HG03520 (cell line): Measurements from ENCODE around the gene CCDC124.

Experiments used
- ATAC-seq: cut with Tn5 transposase; IDR thresholded peaks from one replicate; pipeline ENCODE4 v1.9.1; 2021; ENCODE audit warnings: mild to moderate bottlenecking, moderate library complexity; ENCODE audit not compliant: unreplicated experiment

The CCDC124 gene

GRCh38 chr19:17933414-17934129 lies 757 bp downstream of the CCDC124 start:
- ATAC-seq, result no peak

GRCh38 chr19:17936379-17936778 lies 3.6 kb downstream of the CCDC124 start:
- ATAC-seq, result no peak

GRCh38 chr19:17937371-17937900 lies 4.6 kb downstream of the CCDC124 start:
- ATAC-seq, result no peak

DNA sequence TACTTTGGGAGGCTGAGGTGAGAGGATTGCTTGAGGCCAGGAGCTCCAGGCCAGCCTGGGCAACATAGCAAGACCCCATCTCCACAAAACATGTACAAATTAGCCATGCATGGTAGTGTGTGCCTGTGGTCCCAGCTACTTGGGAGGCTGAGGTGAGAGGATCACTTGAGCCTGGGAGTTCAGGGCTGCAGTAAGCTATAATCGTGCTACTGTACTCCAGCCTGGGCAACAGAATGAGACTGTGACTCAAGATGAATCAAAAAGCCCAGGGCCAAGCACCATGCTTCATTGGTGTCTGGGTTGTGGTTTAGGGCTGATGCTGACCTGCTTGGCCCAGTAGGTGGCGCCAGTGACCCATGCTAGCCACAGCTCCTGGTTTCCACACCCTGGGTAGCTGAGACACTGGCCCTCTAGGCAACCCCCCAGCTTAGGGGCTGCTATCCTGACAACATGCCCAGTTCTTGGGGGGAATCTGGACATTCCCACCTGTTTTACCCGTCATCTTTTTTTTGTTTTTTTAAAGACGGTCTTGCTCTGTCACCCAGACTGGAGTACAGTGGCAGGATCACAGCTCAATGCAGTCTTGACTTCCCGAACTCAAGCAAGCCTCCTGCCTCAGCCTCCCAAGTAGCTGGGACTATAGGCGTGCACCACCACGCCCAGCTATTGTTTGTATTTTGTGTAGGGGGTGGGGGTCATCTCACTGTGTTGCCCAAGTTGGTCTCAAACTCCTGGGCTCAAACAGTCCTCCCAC lies 5.5 kb downstream of the CCDC124 start:
- ATAC-seq, result no peak

DNA sequence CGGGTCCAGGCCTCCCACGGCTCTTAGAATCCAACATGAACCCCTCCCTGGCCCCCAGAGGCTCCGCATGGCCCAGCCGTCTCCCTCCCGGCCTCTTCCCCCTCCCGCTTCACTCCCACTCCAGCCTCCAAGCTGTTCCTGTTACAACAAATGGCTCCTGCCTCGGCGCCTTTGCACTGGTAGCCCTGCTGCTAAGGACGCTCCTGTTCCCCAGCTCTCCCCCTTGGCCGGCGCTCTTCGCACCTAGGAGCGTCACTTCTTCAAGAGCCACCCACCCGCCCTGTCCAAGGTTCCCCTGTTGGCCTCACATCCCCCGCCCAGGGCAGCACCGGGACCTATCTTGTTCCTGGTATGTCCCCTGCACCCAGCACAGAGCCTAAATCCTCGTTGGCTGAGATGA lies 9.4 kb downstream of the CCDC124 start:
- no peak for ATAC-seq

DNA sequence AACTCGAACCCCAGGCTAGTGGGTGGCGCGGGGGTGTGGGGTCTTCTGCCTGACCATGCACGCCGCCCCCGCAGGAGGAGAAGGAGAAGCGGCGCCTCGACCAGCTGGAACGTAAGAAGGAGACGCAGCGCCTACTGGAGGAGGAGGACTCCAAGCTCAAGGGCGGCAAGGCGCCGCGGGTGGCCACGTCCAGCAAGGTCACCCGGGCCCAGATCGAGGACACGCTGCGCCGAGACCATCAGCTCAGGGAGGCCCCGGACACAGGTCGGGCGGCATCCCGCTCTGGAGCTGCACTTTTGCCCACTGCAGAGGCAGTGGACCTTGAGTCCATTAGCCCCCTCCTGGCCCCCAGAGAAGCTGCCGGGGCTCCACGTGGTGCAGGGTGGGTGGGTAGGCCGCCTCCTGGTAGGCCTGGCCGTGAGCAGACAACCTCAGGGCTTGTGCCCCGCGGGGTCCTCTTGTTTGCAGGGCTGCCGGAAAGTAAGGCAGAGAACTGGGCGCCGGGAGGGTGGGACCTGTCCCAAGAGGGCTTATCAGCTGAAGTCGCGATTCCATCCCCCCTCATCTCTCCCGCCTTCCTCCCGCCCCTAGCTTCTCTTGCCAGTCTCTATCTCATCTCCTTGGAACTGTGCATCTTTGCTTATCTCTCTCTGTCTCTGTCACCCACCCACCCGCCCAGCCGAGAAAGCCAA lies 9.9 kb downstream of the CCDC124 start:
- no peak for ATAC-seq

DNA sequence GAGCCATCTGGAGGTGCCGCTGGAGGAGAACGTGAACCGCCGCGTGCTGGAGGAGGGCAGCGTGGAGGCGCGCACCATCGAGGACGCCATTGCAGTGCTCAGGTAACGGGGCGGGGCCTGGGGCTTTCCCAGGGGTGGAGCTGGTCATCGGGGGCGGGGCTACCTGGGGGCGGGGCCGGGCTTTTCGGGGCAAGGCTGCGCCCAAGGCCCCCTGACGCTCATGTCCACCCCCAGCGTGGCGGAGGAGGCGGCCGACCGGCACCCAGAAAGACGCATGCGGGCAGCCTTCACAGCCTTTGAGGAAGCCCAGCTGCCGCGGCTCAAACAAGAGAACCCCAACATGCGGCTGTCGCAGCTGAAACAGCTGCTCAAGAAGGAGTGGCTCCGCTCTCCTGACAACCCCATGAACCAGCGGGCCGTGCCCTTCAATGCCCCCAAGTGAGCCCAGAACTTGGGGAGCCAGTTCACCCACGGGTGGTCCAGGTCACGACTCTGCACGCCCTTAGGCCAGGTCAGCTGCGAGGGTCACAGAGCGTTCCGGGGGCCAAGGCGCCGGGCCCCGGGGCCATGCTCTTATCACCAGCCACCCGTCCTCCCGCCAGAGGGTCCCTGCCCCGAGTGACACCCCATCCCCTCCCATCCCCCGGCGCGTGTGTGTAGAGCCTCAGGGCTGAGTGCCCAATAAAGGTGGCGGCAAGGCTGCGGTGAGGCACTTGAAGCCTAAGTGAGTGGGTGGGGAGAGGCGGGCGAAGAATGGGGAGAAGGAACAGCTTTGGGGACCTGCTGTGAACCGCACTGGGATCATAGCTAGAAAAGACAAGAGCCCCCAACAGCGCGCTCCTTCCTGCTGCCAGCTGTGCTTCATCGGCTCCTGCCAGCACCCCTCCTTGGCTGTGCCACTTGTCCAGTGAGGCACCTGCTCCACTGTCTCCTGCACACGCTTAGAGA lies 10.7 kb downstream of the CCDC124 start:
- no peak for ATAC-seq

GRCh38 chr19:17944301-17944700 lies 11.5 kb downstream of the CCDC124 start:
- no peak for ATAC-seq

DNA sequence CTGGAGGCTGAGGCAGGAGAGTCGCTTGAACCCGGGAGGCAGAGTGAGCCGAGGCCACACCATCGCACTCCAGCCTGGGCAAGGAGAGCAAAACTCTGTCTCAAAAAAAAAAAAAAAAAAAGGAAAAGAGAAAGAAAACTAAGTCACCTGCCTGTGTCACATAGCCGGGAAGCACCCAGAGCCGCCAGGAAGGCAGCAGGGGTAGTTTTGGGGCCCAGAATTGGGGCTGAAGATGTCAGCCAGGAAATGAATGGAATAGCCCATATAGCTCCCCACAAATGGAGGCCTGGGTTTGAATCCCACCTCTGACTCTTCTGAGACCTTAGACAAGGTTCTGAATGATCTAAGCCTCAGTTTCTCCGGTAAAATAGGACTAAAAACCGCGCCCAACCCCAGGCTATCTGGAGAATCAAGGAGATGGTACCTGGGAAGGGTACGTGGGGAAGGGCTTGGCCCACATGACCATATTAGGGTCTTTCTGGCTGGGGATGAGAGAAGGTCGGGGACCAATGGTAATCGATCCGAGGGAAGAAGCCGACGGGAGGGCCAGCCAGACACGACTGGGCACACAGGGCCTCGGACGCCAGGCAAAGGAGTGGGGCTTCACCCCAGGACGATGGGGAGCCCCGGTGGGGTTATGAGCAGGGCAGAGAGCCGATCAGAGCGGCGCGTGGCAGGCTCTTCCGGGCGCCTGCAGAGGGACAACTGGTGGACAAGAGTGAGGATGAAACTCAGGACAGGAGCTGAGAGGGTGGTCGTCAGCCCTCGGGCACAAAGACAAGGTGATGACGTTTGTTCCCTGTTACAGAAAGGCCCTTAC lies 14.4 kb downstream of the CCDC124 start:
- peak; percentile 24 for ATAC-seq

GRCh38 chr19:17947815-17948513 lies 15.1 kb downstream of the CCDC124 start:
- ATAC-seq, result peak; percentile 51

DNA sequence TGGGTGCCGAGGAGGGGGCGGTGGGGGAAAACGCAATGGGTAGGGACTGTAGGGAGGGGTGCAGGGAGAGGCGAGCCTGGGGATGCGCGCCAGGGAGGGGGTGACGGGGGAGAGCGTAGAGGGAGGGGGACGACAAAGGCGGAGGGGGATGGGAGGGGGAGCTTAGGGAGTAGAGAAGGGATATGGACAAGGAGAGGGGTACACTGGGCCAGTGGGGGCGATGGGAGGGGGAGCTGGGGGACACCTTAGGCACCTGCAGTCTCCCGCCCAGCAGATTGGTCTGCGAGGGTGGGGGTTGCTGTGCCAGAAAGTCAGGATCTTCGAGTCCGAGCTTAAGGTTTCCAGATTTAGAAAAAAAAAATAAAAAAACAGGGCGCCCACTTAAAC lies 15.7 kb downstream of the CCDC124 start:
- ATAC-seq, result no peak

GRCh38 chr19:17948931-17949930 lies 16.4 kb downstream of the CCDC124 start:
- ATAC-seq, result no peak

DNA sequence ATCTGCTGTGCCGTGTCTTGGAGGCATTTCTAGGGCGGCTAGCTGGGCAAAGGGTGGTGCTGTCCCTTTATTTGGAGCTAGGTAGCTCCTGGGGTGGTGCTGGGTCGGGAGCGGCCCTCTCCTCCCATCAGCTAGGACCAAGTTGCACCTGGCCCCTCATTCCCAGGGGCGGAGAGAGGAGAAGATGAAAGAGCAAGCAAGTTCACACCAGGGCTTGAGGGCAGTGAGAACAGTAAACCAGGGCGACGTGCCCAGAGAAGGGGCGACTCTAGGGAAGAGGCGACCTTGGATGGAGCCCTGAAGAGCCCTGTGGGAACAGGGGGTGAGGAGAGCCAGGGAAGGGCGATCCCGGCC lies 17.1 kb downstream of the CCDC124 start:
- no peak for ATAC-seq

- ATAC-seq, result no peak
These were observed 17.7 kb downstream of the CCDC124 start for GRCh38 chr19:17950310-17951156.

GRCh38 chr19:17951157-17951989 lies 18.6 kb downstream of the CCDC124 start:
- ATAC-seq, result no peak
